ENCODE data around the gene UNK.

- TF ChIP-seq EZH2 (IDR thresholded peaks at IDR 0.05; ENCODE audit: borderline replicate concordance, insufficient read depth, low read depth, low read length, poor library complexity, severe bottlenecking) = no peak
- TF ChIP-seq, protein P1, sequence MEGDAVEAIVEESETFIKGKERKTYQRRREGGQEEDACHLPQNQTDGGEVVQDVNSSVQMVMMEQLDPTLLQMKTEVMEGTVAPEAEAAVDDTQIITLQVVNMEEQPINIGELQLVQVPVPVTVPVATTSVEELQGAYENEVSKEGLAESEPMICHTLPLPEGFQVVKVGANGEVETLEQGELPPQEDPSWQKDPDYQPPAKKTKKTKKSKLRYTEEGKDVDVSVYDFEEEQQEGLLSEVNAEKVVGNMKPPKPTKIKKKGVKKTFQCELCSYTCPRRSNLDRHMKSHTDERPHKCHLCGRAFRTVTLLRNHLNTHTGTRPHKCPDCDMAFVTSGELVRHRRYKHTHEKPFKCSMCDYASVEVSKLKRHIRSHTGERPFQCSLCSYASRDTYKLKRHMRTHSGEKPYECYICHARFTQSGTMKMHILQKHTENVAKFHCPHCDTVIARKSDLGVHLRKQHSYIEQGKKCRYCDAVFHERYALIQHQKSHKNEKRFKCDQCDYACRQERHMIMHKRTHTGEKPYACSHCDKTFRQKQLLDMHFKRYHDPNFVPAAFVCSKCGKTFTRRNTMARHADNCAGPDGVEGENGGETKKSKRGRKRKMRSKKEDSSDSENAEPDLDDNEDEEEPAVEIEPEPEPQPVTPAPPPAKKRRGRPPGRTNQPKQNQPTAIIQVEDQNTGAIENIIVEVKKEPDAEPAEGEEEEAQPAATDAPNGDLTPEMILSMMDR (IDR thresholded peaks at IDR 0.05) = no peak
Observed at GRCh38 chr17:75793460-75793859, 8.9 kb downstream of the UNK start.

All from B cell (primary cell).